HEK293T (cell line): ENCODE measurements around the gene MROH7.

Experiments
- CTCF ChIA-PET: fragments of 350-600 bp; formaldehyde crosslinking; extraction: SDS; loops from one replicate; lab custom pipeline; 2021; ENCODE audit warnings: antibody characterized with exemption, inconsistent platforms; lab: Yijun Ruan, JAX
- POLR2A ChIA-PET: fragments of 350-600 bp; formaldehyde crosslinking; extraction: SDS; loops from one replicate; lab custom pipeline; 2020; ENCODE audit warnings: antibody characterized with exemption, inconsistent platforms; lab: Yijun Ruan, JAX
- DNase-seq: peaks from one replicate; pipeline ENCODE4 v3.0.0; 2012; ENCODE audit warnings: mixed read lengths; ENCODE audit errors: extremely low spot score
- ARNT ChIP-seq: fragments of 450-650 bp; IDR thresholded peaks from 2 replicates; pipeline ENCODE4 v1.6.1; 2017; ENCODE audit warnings: mild to moderate bottlenecking
- BHLHE40 ChIP-seq: fragments of 450-650 bp; IDR thresholded peaks from 2 replicates; pipeline ENCODE4 v1.6.1; 2016; ENCODE audit warnings: mild to moderate bottlenecking, moderate library complexity, borderline replicate concordance
- CTBP1 ChIP-seq: fragments of 450-650 bp; IDR thresholded peaks from 2 replicates; pipeline ENCODE4 v1.6.1; 2016; ENCODE audit warnings: borderline replicate concordance
- ELF4 ChIP-seq: fragments of 450-650 bp; IDR thresholded peaks from 2 replicates; pipeline ENCODE4 v1.6.1; 2017; ENCODE audit warnings: antibody characterized with exemption
- FOXA1 ChIP-seq: fragments of 450-650 bp; IDR thresholded peaks from 2 replicates; pipeline ENCODE4 v1.6.1; 2016; ENCODE audit warnings: mild to moderate bottlenecking
- FOXK2 ChIP-seq: fragments of 450-650 bp; IDR thresholded peaks from 2 replicates; pipeline ENCODE4 v1.6.1; 2016; ENCODE audit warnings: mild to moderate bottlenecking
- FOXM1 ChIP-seq: fragments of 450-650 bp; IDR thresholded peaks from 2 replicates; pipeline ENCODE4 v1.6.1; 2017; ENCODE audit warnings: mild to moderate bottlenecking, borderline replicate concordance
- HDGF ChIP-seq: fragments of 450-650 bp; IDR thresholded peaks from 2 replicates; pipeline ENCODE4 v1.6.1; 2017; ENCODE audit warnings: antibody characterized with exemption, borderline replicate concordance
- L3MBTL2 ChIP-seq: fragments of 450-650 bp; conservative IDR thresholded peaks from 2 replicates; pipeline ENCODE4 v1.6.1; 2016; ENCODE audit warnings: mild to moderate bottlenecking
- LEF1 ChIP-seq: fragments of 450-650 bp; IDR thresholded peaks from 2 replicates; pipeline ENCODE4 v1.6.1; 2017; ENCODE audit warnings: mild to moderate bottlenecking, borderline replicate concordance
- NFRKB ChIP-seq: fragments of 450-650 bp; IDR thresholded peaks from 2 replicates; pipeline ENCODE4 v1.6.1; 2016; ENCODE audit warnings: mild to moderate bottlenecking, moderate library complexity
- SP1 ChIP-seq: fragments of 450-650 bp; IDR thresholded peaks from 2 replicates; pipeline ENCODE4 v1.6.1; 2017
- SUZ12 ChIP-seq: fragments of 450-650 bp; IDR thresholded peaks from 2 replicates; pipeline ENCODE4 v1.6.1; 2016; ENCODE audit warnings: mild to moderate bottlenecking
- TARDBP ChIP-seq: fragments of 450-650 bp; IDR thresholded peaks from 2 replicates; pipeline ENCODE4 v1.6.1; 2016
- ZNF384 ChIP-seq: fragments of 450-650 bp; IDR thresholded peaks from 2 replicates; pipeline ENCODE4 v1.6.1; 2016
- TF ChIP-seq, protein P1 (sequence below): fragments of 450-650 bp; IDR thresholded peaks from 2 replicates; pipeline ENCODE4 v1.6.1; 2016

MROH7 gene

DNA sequence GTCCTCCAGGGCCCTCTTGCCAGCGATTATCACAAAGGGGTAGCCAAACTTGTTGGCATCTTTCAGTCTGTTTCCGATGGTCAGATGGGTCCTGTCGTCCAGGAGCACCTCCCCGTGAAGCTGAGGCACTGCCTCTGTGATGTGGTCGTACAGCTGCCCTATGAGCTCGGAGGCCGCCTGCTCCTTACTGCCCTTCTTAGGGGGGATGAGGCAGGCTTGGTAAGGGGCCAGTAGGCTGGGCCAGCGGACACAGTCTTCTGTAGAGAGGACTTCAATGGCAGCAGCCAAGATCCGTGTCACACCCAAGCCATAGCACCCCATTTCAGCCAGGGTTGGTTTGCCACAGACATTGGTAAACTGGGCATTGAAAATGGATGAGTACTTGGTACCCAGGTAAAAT is 116.2 kb downstream of the MROH7 start:
- CTCF ChIA-PET, result no interaction called here
- POLR2A ChIA-PET, result interaction anchor here (0.6 kb wide), 1 partner anchor 1957 kb away, joined by 3 read pairs; no protein-coding TSS in a partner anchor

DNA sequence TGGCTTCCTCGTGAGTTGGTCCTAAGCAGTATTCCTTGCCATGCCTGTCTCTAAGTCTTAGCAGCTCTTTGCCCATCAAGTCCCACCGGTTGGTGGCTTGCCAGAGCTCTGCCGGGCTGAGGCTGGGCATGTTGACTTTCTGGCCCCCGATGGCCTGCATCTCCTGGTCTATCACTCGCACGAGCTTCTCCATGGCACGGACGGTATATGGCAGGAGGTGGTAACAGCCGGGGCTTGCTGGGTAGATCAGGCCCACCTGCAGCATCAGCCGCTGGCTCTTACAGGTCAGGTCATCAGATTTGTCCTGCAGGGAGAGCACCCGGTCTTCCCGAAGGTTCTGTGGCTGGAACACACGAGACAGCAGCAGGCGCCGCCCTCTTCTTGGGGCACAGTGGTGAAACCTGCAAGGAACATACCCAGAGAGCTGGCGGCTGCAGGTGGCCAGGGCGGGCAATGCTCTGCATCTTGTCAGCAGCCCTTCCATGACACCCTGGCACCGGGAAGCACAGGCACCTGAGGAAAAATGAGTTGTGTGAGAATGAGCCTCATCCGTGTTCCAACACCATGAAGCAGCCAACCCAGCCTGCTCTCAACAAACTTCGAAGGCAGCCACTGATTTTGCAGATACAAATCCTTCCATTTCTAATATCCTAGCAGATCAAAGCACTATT is 117.2 kb downstream of the MROH7 start:
- ChIA-PET POLR2A (interaction anchor here (1.2 kb wide), 1 partner anchor 8 kb away, joined by 3 read pairs; no protein-coding TSS in a partner anchor), CTCF (no interaction called here)
- DNase-seq, result no peak
- TF ChIP-seq, protein P1, sequence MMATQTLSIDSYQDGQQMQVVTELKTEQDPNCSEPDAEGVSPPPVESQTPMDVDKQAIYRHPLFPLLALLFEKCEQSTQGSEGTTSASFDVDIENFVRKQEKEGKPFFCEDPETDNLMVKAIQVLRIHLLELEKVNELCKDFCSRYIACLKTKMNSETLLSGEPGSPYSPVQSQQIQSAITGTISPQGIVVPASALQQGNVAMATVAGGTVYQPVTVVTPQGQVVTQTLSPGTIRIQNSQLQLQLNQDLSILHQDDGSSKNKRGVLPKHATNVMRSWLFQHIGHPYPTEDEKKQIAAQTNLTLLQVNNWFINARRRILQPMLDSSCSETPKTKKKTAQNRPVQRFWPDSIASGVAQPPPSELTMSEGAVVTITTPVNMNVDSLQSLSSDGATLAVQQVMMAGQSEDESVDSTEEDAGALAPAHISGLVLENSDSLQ, result no peak
- no peak for TF ChIP-seq L3MBTL2
- no peak for TF ChIP-seq HDGF
- no peak for TF ChIP-seq FOXM1
- TF ChIP-seq NFRKB, result no peak
- no peak for TF ChIP-seq LEF1
- TF ChIP-seq ARNT, result no peak
- TF ChIP-seq ZNF384, result no peak
- no peak for TF ChIP-seq FOXK2
- TF ChIP-seq SUZ12, result no peak
- no peak for TF ChIP-seq ELF4
- no peak for TF ChIP-seq BHLHE40
- no peak for TF ChIP-seq SP1
- TF ChIP-seq TARDBP, result no peak
- TF ChIP-seq CTBP1, result no peak
- TF ChIP-seq FOXA1, result no peak

More for the DNA sequence above, 116.2 kb downstream of the MROH7 start:
- DNase-seq, result no peak
- TF ChIP-seq FOXK2, result no peak
- TF ChIP-seq L3MBTL2, result no peak
- TF ChIP-seq NFRKB, result no peak
- TF ChIP-seq HDGF, result no peak
- TF ChIP-seq FOXA1, result no peak
- no peak for TF ChIP-seq ARNT
- no peak for TF ChIP-seq SP1
- TF ChIP-seq TARDBP, result no peak
- TF ChIP-seq LEF1, result no peak
- no peak for TF ChIP-seq BHLHE40
- no peak for TF ChIP-seq SUZ12
- TF ChIP-seq ELF4, result no peak
- TF ChIP-seq FOXM1, result no peak
